ENCODE measurements around the gene CDK14.

Gene CDK14

GRCh38 chr7:91181949-91182348 is 585.8 kb downstream of the CDK14 start:
- in situ Hi-C loops (cut with HindIII; ENCODE audit: low sequenced_read_pairs): no loop called here

GRCh38 chr7:91182819-91183764 is 587.0 kb downstream of the CDK14 start:
- in situ Hi-C loops (cut with HindIII; ENCODE audit: low sequenced_read_pairs): no loop called here

- in situ Hi-C loops (cut with HindIII; ENCODE audit: low sequenced_read_pairs): no loop called here
Measured at GRCh38 chr7:91185771-91186170, 589.6 kb downstream of the CDK14 start.

GRCh38 chr7:91187061-91187460 is 590.9 kb downstream of the CDK14 start:
- in situ Hi-C loops (cut with HindIII; ENCODE audit: low sequenced_read_pairs): no loop called here

GRCh38 chr7:91191771-91192170 is 595.6 kb downstream of the CDK14 start:
- in situ Hi-C loops (cut with HindIII; ENCODE audit: low sequenced_read_pairs): no loop called here

- in situ Hi-C loops (cut with HindIII; ENCODE audit: low sequenced_read_pairs): no loop called here
Measured at GRCh38 chr7:91193141-91193540, 597.0 kb downstream of the CDK14 start.

GRCh38 chr7:91194841-91195240 is 598.7 kb downstream of the CDK14 start:
- in situ Hi-C loops (cut with HindIII; ENCODE audit: low sequenced_read_pairs): no loop called here

- in situ Hi-C loops (cut with HindIII; ENCODE audit: low sequenced_read_pairs): no loop called here
Measured at GRCh38 chr7:91196058-91196457, 599.9 kb downstream of the CDK14 start.

GRCh38 chr7:91198371-91198770 is 602.2 kb downstream of the CDK14 start:
- in situ Hi-C loops (cut with HindIII; ENCODE audit: low sequenced_read_pairs): no loop called here

- in situ Hi-C loops (cut with HindIII; ENCODE audit: low sequenced_read_pairs): no loop called here
Measured at GRCh38 chr7:91199601-91200000, 603.5 kb downstream of the CDK14 start.

- in situ Hi-C loops (cut with HindIII; ENCODE audit: low sequenced_read_pairs): no loop called here
Measured at GRCh38 chr7:91201442-91202113, 605.5 kb downstream of the CDK14 start.

GRCh38 chr7:91206361-91206960 is 610.3 kb downstream of the CDK14 start:
- in situ Hi-C loops (cut with HindIII; ENCODE audit: low sequenced_read_pairs): no loop called here

GRCh38 chr7:91212582-91212981 is 616.5 kb downstream of the CDK14 start:
- in situ Hi-C loops (cut with HindIII; ENCODE audit: low sequenced_read_pairs): no loop called here

- in situ Hi-C loops (cut with HindIII; ENCODE audit: low sequenced_read_pairs): no loop called here
Measured at GRCh38 chr7:91226411-91226810, 630.3 kb downstream of the CDK14 start.

- in situ Hi-C loops (cut with HindIII; ENCODE audit: low sequenced_read_pairs): no loop called here
Measured at GRCh38 chr7:91228327-91228726, 632.2 kb downstream of the CDK14 start.

GRCh38 chr7:91228927-91229558 is 632.9 kb downstream of the CDK14 start:
- in situ Hi-C loops (cut with HindIII; ENCODE audit: low sequenced_read_pairs): no loop called here

- in situ Hi-C loops (cut with HindIII; ENCODE audit: low sequenced_read_pairs): no loop called here
Measured at GRCh38 chr7:91230100-91230499, 634.0 kb downstream of the CDK14 start.

GRCh38 chr7:91230503-91230902 is 634.4 kb downstream of the CDK14 start:
- in situ Hi-C loops (cut with HindIII; ENCODE audit: low sequenced_read_pairs): no loop called here

GRCh38 chr7:91233212-91233611 is 637.1 kb downstream of the CDK14 start:
- in situ Hi-C loops (cut with HindIII; ENCODE audit: low sequenced_read_pairs): no loop called here

GRCh38 chr7:91235211-91235832 is 639.2 kb downstream of the CDK14 start:
- in situ Hi-C loops (cut with HindIII; ENCODE audit: low sequenced_read_pairs): no loop called here

GRCh38 chr7:91239171-91239604 is 643.1 kb downstream of the CDK14 start:
- in situ Hi-C loops (cut with HindIII; ENCODE audit: low sequenced_read_pairs): no loop called here

Measured in DLD1 (cell line).